DND-41 (cell line): ENCODE data around the gene LAYN.

Experiments
- CTCF ChIP-seq: IDR thresholded peaks from 2 replicates; pipeline ENCODE4 v1.5.1; 2012; ENCODE audit warnings: borderline replicate concordance, low read length, moderate library complexity, mild to moderate bottlenecking; ENCODE audit not compliant: poor library complexity, severe bottlenecking; ENCODE audit errors: extremely low read depth
- EZH2 ChIP-seq: IDR thresholded peaks from 3 replicates; pipeline ENCODE4 v1.6.1; 2012; ENCODE audit warnings: borderline replicate concordance, low read depth, mild to moderate bottlenecking, moderate library complexity, low read length, inconsistent platforms; ENCODE audit not compliant: severe bottlenecking

- TF ChIP-seq CTCF = no peak
- no peak for TF ChIP-seq EZH2
Measured at GRCh38 chr11:111574373-111575225, 34.1 kb downstream of the LAYN start.
